ENCODE results near the gene CTDSPL2. TPM values are rescaled to one million over a fixed set of nuclear protein-coding genes. Genes with fewer than 3 reads are reported as not detected.

CTDSPL2 gene
- total RNA-seq, 1 experiment from 2014 or later: 55.0 TPM

DNA sequence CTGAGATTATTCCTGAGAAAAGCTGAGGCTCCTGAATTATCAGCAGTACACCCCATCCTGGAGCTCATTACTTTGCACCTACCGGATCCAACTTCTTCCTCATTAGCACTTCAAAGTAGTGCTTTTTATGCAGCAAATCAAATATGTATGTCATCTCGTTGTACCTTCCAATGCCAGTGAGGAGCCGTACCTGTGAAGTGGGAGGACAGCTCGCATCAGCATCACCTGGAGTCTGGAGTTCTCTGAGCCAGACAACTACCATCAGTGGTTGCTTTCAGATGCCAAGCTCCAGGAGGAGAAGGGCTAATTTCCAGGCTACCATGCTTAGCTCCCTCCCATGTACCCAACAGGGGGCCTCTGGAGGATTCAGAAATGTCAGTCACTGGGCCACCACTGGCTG lies 141.9 kb downstream of the CTDSPL2 start:
- no peak overlapping the region for H2AFZ ChIP-seq
- ChIA-PET CTCF (no interaction called here), POLR2A (ENCODE audit: unreplicated experiment) (no interaction called here)
- no peaks in the 10 kb centered on the region for H3K79me2 ChIP-seq (ENCODE audit: low read depth)
- H3F3A ChIP-seq (ENCODE audit: insufficient read depth, low read depth): peaks cover 7% of the 10 kb centered on the region; the same call in 1 of the 2 replicates
- DNase-seq: no peak
- no peak overlapping the region for H3K4me2 ChIP-seq
- TF ChIP-seq CTCF (conservative IDR thresholded peaks at IDR 0.05) (no peak), EZH2 (IDR thresholded peaks at IDR 0.05; ENCODE audit: low read depth) (no peak)
- H3K4me1 ChIP-seq (replicated peaks; ENCODE audit: insufficient read depth): no peaks in the 10 kb centered on the region
- no peaks in the 10 kb centered on the region for H3K9me3 ChIP-seq (ENCODE audit: insufficient read depth, low read depth)
- BruUV-seq (replicated peaks): no TSS peak
- H3K27me3 ChIP-seq (ENCODE audit: insufficient read depth, low read depth): no peaks in the 10 kb centered on the region
- intact Hi-C loops (cut with micrococcal nuclease; ENCODE audit: unreplicated experiment): no loop called here
- no peak overlapping the region for H3K4me3 ChIP-seq
- no peaks in the 10 kb centered on the region for H3K9me2 ChIP-seq (ENCODE audit: insufficient read depth)
- no peaks in the 10 kb centered on the region for H4K20me1 ChIP-seq (ENCODE audit: insufficient read depth)
- peaks cover 13% of the 10 kb centered on the region; the same call in 1 of the 2 replicates for H3K36me3 ChIP-seq (ENCODE audit: low read depth)
- H3K27ac ChIP-seq: no peak overlapping the region

DNA sequence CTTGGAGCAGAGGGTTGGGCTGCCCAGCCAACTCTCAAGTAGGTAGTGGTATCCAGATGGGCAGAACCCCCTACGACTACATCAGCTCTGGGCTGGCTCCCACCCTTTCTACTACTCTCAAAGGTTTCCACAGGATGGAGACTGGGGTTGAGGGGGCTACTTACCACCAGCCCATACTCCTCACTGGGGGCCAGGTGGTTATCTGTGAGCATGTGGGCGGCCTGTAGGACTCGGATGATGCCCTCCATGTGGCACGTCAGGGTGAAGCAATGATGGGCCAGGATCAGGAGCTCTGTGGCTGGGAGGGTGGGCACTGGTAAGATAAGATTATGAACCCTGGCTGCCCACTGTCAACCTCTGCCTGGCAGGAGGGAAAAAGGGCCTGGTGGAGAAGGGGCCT lies 142.9 kb downstream of the CTDSPL2 start:
- H3K27ac ChIP-seq: no peak overlapping the region
- intact Hi-C loops (cut with micrococcal nuclease; ENCODE audit: unreplicated experiment): no loop called here
- no peaks in the 10 kb centered on the region for H3K9me3 ChIP-seq (ENCODE audit: insufficient read depth, low read depth)
- H3K4me3 ChIP-seq: no peak overlapping the region
- ChIA-PET CTCF (no interaction called here), POLR2A (ENCODE audit: unreplicated experiment) (interaction anchor here (0.6 kb wide), 1 partner anchor 54 kb away, joined by 3 read pairs; no protein-coding TSS in a partner anchor)
- peaks cover 5% of the 10 kb centered on the region; the same call in 1 of the 2 replicates for H3F3A ChIP-seq (ENCODE audit: insufficient read depth, low read depth)
- DNase-seq: no peak
- H3K4me1 ChIP-seq (replicated peaks; ENCODE audit: insufficient read depth): no peaks in the 10 kb centered on the region
- H3K36me3 ChIP-seq (ENCODE audit: low read depth): 0 out of 2 replicates have a peak, but pooled peaks cover 3% of the 10 kb centered on the region
- no TSS peak for BruUV-seq (replicated peaks)
- H3K27me3 ChIP-seq (ENCODE audit: insufficient read depth, low read depth): no peaks in the 10 kb centered on the region
- no peaks in the 10 kb centered on the region for H3K79me2 ChIP-seq (ENCODE audit: low read depth)
- no peaks in the 10 kb centered on the region for H4K20me1 ChIP-seq (ENCODE audit: insufficient read depth)
- TF ChIP-seq EZH2 (IDR thresholded peaks at IDR 0.05; ENCODE audit: low read depth) (no peak), CTCF (conservative IDR thresholded peaks at IDR 0.05) (no peak)
- no peaks in the 10 kb centered on the region for H3K9me2 ChIP-seq (ENCODE audit: insufficient read depth)
- no peak overlapping the region for H2AFZ ChIP-seq
- H3K4me2 ChIP-seq: no peak overlapping the region

GRCh38 chr15:44573386-44573785 lies 146.0 kb downstream of the CTDSPL2 start:
- H3K27ac ChIP-seq: no peak overlapping the region
- CTCF ChIA-PET: no interaction called here
- intact Hi-C loops (cut with micrococcal nuclease; ENCODE audit: unreplicated experiment): no loop called here
- no peak overlapping the region for H3K4me3 ChIP-seq
- H3F3A ChIP-seq (ENCODE audit: insufficient read depth, low read depth): no peaks in the 10 kb centered on the region
- no peak overlapping the region for H2AFZ ChIP-seq
- BruUV-seq (replicated peaks): no TSS peak
- DNase-seq: no peak
- POLR2A ChIA-PET (ENCODE audit: unreplicated experiment): interaction anchor here (0.5 to 0.6 kb wide), 2 partner anchors 696 to 702 kb away, joined by 3 to 5 read pairs; no protein-coding TSS in a partner anchor
- no peaks in the 10 kb centered on the region for H3K9me3 ChIP-seq (ENCODE audit: insufficient read depth, low read depth)
- no peaks in the 10 kb centered on the region for H3K27me3 ChIP-seq (ENCODE audit: insufficient read depth, low read depth)
- no peak overlapping the region for H3K4me2 ChIP-seq
- no peaks in the 10 kb centered on the region for H3K36me3 ChIP-seq (ENCODE audit: low read depth)
- no peaks in the 10 kb centered on the region for H3K4me1 ChIP-seq (replicated peaks; ENCODE audit: insufficient read depth)
- TF ChIP-seq CTCF (conservative IDR thresholded peaks at IDR 0.05) (no peak), EZH2 (IDR thresholded peaks at IDR 0.05; ENCODE audit: low read depth) (no peak)
- H4K20me1 ChIP-seq (ENCODE audit: insufficient read depth): no peaks in the 10 kb centered on the region
- H3K79me2 ChIP-seq (ENCODE audit: low read depth): no peaks in the 10 kb centered on the region
- no peaks in the 10 kb centered on the region for H3K9me2 ChIP-seq (ENCODE audit: insufficient read depth)
